Measurements from ENCODE around the gene SUCO.

SUCO gene, protein sequence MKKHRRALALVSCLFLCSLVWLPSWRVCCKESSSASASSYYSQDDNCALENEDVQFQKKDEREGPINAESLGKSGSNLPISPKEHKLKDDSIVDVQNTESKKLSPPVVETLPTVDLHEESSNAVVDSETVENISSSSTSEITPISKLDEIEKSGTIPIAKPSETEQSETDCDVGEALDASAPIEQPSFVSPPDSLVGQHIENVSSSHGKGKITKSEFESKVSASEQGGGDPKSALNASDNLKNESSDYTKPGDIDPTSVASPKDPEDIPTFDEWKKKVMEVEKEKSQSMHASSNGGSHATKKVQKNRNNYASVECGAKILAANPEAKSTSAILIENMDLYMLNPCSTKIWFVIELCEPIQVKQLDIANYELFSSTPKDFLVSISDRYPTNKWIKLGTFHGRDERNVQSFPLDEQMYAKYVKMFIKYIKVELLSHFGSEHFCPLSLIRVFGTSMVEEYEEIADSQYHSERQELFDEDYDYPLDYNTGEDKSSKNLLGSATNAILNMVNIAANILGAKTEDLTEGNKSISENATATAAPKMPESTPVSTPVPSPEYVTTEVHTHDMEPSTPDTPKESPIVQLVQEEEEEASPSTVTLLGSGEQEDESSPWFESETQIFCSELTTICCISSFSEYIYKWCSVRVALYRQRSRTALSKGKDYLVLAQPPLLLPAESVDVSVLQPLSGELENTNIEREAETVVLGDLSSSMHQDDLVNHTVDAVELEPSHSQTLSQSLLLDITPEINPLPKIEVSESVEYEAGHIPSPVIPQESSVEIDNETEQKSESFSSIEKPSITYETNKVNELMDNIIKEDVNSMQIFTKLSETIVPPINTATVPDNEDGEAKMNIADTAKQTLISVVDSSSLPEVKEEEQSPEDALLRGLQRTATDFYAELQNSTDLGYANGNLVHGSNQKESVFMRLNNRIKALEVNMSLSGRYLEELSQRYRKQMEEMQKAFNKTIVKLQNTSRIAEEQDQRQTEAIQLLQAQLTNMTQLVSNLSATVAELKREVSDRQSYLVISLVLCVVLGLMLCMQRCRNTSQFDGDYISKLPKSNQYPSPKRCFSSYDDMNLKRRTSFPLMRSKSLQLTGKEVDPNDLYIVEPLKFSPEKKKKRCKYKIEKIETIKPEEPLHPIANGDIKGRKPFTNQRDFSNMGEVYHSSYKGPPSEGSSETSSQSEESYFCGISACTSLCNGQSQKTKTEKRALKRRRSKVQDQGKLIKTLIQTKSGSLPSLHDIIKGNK (N-terminal part only)

DNA sequence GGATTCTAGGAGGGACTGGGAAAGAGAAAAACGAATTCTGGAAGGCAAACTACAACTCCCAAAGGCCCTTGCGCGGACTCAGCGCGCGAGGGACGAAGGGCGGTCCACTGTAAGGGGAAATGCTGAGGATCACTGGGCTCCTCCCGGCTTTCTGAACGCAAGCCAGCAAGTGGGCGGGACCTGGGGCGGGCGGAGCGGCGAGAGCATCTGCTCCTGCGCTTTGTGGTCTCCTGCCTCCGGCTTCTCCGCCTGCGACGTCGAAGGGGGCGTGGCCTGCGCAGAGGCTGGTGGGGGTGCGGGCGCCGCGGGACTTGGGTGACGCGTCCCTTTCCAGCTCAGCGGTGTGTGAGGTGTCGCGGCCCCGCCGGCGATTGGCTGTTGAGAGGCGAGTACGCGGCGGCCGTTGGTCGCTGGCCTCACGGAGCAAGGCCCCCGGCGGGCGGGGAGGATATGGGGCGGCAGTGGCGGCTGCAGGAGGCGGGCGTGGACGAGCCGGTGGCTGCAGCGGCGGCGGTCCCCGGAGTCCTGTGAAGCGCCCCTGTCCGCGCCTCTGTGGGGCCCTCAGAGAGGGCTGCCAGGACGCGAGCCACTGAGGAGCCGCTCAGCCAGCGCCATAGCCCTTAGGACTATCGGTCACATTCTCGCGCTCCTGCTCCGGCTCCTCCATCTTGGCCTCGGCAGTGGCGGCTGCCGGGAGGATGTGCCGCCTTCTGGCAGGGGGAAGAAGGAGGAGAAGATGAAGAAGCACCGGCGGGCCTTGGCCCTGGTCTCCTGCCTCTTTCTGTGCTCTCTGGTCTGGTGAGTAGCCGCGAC lies at the start of gene SUCO:
SUCO (plus strand) TSS at position 451 of the 813 bp plus-strand sequence; CDS start at position 737, 286 bp downstream.
- Histone ChIP-seq H3K27ac (ENCODE audit: low read length) (peak within 1 kb of the TSS; percentile 43), H3K9ac (ENCODE audit: low read length) (peak within 1 kb of the TSS; percentile 90), H3K27me3 (ENCODE audit: control insufficient read depth, insufficient read depth, low read length) (peaks cover 4% of the 10 kb centered on the region), H3K4me1 (ENCODE audit: control insufficient read depth, low read depth, low read length) (peaks cover 33% of the 10 kb centered on the region), H3K36me3 (ENCODE audit: control insufficient read depth, low read depth, low read length) (no peaks in the 10 kb centered on the region), H3K9me3 (ENCODE audit: control insufficient read depth, low read depth, low read length) (no peaks in the 10 kb centered on the region), H3K4me3 (ENCODE audit: low read length) (peak within 1 kb of the TSS; percentile 92)

DNA sequence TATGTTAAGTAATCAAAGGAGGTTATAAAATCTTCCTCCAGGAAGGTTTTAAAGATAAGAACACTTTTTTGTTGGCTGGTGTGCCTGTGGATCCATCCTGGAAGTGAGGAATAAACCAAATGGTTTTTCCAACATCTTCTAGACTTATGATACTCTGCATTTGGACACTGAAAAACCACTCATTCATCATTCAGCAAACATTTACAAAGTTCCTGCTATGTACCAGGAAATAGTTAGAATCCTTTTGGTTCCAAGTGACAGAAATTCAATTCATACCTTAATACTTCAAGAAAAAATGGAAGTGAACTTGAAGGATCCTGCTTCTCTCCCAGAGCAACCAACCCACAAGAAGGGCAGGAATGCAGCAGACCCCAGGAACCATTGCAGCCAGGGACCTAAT lies 49.5 kb upstream of the SUCO start:
- Histone ChIP-seq H3K9ac (ENCODE audit: low read length) (no peak overlapping the region), H3K4me3 (ENCODE audit: low read length) (no peak overlapping the region), H3K9me3 (ENCODE audit: control insufficient read depth, low read depth, low read length) (no peaks in the 10 kb centered on the region), H3K27ac (ENCODE audit: low read length) (no peak overlapping the region), H3K4me1 (ENCODE audit: control insufficient read depth, low read depth, low read length) (no peaks in the 10 kb centered on the region), H3K27me3 (ENCODE audit: control insufficient read depth, insufficient read depth, low read length) (no peaks in the 10 kb centered on the region), H3K36me3 (ENCODE audit: control insufficient read depth, low read depth, low read length) (no peaks in the 10 kb centered on the region)

DNA sequence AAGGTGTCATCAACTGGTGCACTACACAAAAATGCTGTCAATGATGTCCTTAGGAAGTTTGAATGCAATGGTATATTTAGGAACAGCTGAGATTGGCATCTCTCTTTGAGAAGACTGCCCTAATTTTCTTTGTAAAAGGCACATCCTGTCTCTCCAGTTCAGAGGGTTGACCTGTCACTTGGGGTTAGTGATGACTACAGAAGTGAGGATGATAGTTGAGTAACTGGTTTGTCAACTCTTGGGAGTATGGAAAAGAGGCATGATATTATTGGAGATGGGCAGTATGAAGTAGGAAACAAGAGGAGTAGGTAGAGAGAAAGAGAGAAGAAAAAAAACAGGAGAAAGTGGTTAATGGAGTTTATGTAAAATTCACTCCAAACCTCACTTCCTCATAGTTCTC lies 48.7 kb upstream of the SUCO start:
- H3K27ac ChIP-seq (ENCODE audit: low read length): no peak overlapping the region
- no peak overlapping the region for H3K4me3 ChIP-seq (ENCODE audit: low read length)
- H3K4me1 ChIP-seq (ENCODE audit: control insufficient read depth, low read depth, low read length): no peaks in the 10 kb centered on the region
- H3K9me3 ChIP-seq (ENCODE audit: control insufficient read depth, low read depth, low read length): no peaks in the 10 kb centered on the region
- H3K27me3 ChIP-seq (ENCODE audit: control insufficient read depth, insufficient read depth, low read length): no peaks in the 10 kb centered on the region
- no peaks in the 10 kb centered on the region for H3K36me3 ChIP-seq (ENCODE audit: control insufficient read depth, low read depth, low read length)
- no peak overlapping the region for H3K9ac ChIP-seq (ENCODE audit: low read length)

DNA sequence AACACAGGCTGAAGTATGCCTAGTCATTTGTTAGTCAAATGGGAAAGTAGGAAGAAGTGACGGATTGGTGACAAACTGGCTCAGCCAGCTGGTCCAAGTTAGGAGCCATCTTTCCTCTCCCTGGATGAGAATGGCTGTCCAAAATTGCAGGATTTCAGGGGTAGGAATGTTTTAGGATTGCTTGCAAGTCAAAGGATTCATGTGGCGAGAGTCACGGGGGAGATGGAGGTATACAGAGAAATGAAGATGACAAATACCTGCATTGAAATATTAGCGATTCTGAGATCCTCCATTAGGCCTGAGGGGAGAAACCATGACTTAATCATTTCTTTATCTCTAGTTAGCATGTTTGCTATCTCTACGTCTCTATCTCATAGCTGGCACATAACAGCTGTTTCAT lies 47.3 kb upstream of the SUCO start:
- no peak overlapping the region for H3K4me3 ChIP-seq (ENCODE audit: low read length)
- H3K9me3 ChIP-seq (ENCODE audit: control insufficient read depth, low read depth, low read length): no peaks in the 10 kb centered on the region
- no peaks in the 10 kb centered on the region for H3K4me1 ChIP-seq (ENCODE audit: control insufficient read depth, low read depth, low read length)
- no peak overlapping the region for H3K9ac ChIP-seq (ENCODE audit: low read length)
- H3K27me3 ChIP-seq (ENCODE audit: control insufficient read depth, insufficient read depth, low read length): no peaks in the 10 kb centered on the region
- H3K27ac ChIP-seq (ENCODE audit: low read length): no peak overlapping the region
- no peaks in the 10 kb centered on the region for H3K36me3 ChIP-seq (ENCODE audit: control insufficient read depth, low read depth, low read length)

DNA sequence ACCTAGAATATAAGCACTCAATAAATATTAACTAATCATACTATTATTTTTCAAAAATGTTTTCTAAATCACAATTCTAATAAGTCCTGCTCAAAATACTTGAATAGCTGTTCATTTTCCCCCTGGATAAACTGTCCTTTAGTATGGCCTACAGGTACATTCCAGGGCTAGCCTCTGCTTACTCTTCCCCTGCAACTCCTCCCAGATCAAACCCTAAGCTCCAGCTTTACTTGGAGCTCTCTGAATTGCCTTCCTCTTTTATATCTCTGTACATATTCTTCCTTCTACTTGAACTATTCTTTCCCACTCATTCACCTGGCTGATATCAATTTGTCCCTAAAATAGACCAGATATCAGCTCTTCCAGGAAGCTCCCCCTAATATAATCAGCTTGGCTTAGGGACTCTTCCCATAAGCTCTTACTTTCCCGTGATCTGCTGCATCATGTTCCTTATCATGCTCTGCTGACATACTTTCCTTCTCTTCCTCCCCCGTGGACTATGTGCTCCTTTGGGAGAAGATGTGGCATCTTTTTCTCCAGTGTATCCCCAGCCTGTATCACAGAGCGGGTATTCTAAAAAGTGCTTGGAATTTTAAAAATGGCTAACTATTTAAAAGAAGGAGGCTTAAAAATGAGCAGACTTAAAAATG lies 46.0 kb upstream of the SUCO start:
- Histone ChIP-seq H3K9ac (ENCODE audit: low read length) (no peak overlapping the region), H3K4me1 (ENCODE audit: control insufficient read depth, low read depth, low read length) (no peaks in the 10 kb centered on the region), H3K27me3 (ENCODE audit: control insufficient read depth, insufficient read depth, low read length) (no peaks in the 10 kb centered on the region), H3K36me3 (ENCODE audit: control insufficient read depth, low read depth, low read length) (no peaks in the 10 kb centered on the region), H3K9me3 (ENCODE audit: control insufficient read depth, low read depth, low read length) (no peaks in the 10 kb centered on the region), H3K4me3 (ENCODE audit: low read length) (no peak overlapping the region), H3K27ac (ENCODE audit: low read length) (no peak overlapping the region)

DNA sequence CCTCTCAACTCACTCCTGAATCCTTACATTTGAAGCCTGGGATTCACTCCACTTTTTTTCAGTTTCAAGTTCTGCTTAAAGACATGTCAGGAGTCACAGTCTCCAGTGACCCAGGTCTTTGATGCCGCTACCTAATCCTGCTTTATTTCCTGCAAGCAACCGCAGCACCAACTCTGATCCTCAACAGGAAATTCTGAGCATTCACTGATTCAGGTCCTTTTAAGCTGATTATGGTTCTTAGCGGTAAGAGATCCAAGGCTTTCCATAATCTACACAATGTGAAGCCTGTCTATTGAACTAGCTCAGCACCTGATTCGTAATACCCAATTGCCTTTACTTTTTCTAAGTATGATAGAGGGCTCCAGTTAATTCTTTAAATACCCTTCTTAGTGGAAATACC lies 45.4 kb upstream of the SUCO start:
- H3K9me3 ChIP-seq (ENCODE audit: control insufficient read depth, low read depth, low read length): no peaks in the 10 kb centered on the region
- H3K9ac ChIP-seq (ENCODE audit: low read length): no peak overlapping the region
- no peak overlapping the region for H3K27ac ChIP-seq (ENCODE audit: low read length)
- H3K4me1 ChIP-seq (ENCODE audit: control insufficient read depth, low read depth, low read length): no peaks in the 10 kb centered on the region
- H3K4me3 ChIP-seq (ENCODE audit: low read length): no peak overlapping the region
- no peaks in the 10 kb centered on the region for H3K27me3 ChIP-seq (ENCODE audit: control insufficient read depth, insufficient read depth, low read length)
- no peaks in the 10 kb centered on the region for H3K36me3 ChIP-seq (ENCODE audit: control insufficient read depth, low read depth, low read length)

DNA sequence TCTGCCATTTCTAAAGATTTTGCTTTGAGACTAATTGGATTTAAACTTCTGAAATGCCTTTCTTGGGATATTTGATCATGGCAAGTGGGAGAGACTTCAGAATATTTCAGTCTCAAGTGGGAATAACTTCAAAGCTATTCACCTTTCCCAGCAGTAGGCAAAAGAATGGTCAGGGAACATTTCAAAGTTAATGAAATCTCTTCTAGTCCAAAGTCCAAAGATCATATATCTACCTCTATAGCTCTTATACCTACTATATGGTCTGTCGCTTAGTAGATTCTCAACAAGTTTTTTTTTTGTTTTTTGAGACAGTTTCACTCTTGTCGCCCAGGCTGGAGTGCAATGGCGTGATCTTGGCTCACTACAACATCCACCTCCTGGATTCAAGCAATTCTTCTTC lies 44.6 kb upstream of the SUCO start:
- H3K9me3 ChIP-seq (ENCODE audit: control insufficient read depth, low read depth, low read length): no peaks in the 10 kb centered on the region
- H3K27ac ChIP-seq (ENCODE audit: low read length): no peak overlapping the region
- H3K4me1 ChIP-seq (ENCODE audit: control insufficient read depth, low read depth, low read length): no peaks in the 10 kb centered on the region
- H3K36me3 ChIP-seq (ENCODE audit: control insufficient read depth, low read depth, low read length): no peaks in the 10 kb centered on the region
- no peak overlapping the region for H3K4me3 ChIP-seq (ENCODE audit: low read length)
- no peaks in the 10 kb centered on the region for H3K27me3 ChIP-seq (ENCODE audit: control insufficient read depth, insufficient read depth, low read length)
- no peak overlapping the region for H3K9ac ChIP-seq (ENCODE audit: low read length)

DNA sequence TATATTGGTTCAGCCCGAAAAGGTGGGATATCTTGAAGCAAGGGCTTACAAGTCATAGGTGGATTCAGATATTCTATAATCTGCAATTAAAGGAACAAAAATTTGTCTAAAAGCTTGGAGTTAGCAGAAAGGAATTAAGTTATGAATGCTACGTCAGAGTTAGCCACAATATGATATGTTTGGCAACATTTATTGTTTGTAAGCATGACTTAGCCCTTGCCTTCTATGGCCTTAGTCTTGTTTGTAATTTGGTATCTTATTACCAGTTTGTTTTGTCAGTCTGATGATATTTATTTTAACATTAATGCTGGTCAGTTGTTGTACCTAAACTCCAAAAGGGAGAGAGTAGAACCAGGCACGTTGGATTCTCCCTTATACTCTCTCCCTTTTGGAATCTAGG lies 43.1 kb upstream of the SUCO start:
- Histone ChIP-seq H3K27me3 (ENCODE audit: control insufficient read depth, insufficient read depth, low read length) (no peaks in the 10 kb centered on the region), H3K36me3 (ENCODE audit: control insufficient read depth, low read depth, low read length) (no peaks in the 10 kb centered on the region), H3K9ac (ENCODE audit: low read length) (no peak overlapping the region), H3K9me3 (ENCODE audit: control insufficient read depth, low read depth, low read length) (no peaks in the 10 kb centered on the region), H3K27ac (ENCODE audit: low read length) (no peak overlapping the region), H3K4me3 (ENCODE audit: low read length) (no peak overlapping the region), H3K4me1 (ENCODE audit: control insufficient read depth, low read depth, low read length) (no peaks in the 10 kb centered on the region)

DNA sequence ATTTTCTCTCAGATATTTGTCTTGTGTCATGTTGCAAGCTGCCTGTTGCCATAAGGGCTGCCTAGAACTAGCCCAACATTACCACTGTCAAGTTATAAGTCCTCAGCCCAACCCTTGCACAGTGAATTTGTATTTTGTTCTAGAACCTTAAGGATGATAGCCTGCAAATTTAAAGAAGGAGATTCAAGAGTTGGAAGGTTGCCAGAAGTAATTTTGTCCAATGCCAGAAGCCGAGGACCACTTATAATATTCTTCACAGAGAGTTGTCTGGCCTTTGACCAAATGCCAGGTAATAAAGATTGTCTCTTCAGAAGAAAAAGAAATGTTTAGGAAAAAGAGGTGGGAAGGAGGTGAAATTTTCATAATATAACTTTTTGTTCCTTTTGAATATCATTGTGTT lies 40.5 kb upstream of the SUCO start:
- peaks cover 4% of the 10 kb centered on the region for H3K4me1 ChIP-seq (ENCODE audit: control insufficient read depth, low read depth, low read length)
- no peak overlapping the region for H3K27ac ChIP-seq (ENCODE audit: low read length)
- no peaks in the 10 kb centered on the region for H3K27me3 ChIP-seq (ENCODE audit: control insufficient read depth, insufficient read depth, low read length)
- H3K9me3 ChIP-seq (ENCODE audit: control insufficient read depth, low read depth, low read length): no peaks in the 10 kb centered on the region
- no peak overlapping the region for H3K4me3 ChIP-seq (ENCODE audit: low read length)
- H3K9ac ChIP-seq (ENCODE audit: low read length): no peak overlapping the region
- H3K36me3 ChIP-seq (ENCODE audit: control insufficient read depth, low read depth, low read length): no peaks in the 10 kb centered on the region

DNA sequence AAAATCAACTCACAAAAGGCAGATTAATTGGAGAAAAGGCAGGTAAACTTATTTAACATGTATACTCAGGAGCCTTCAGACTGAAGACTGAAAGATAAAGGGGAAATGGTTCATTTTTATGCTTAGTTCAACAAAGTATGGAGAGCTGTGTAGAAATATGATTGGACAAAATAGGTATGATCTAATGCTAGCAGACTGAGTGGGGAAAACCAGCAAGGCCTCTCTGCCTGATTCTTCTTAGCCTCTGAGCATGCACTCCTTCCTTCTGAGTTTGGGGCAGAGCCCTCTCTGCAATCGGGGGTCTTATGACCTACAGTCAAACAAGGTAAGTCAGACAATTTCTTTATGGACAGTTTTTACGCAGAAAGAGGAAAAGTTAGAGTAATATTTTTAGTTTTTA lies 38.8 kb upstream of the SUCO start:
- Histone ChIP-seq H3K9ac (ENCODE audit: low read length) (no peak overlapping the region), H3K36me3 (ENCODE audit: control insufficient read depth, low read depth, low read length) (no peaks in the 10 kb centered on the region), H3K27me3 (ENCODE audit: control insufficient read depth, insufficient read depth, low read length) (no peaks in the 10 kb centered on the region), H3K9me3 (ENCODE audit: control insufficient read depth, low read depth, low read length) (no peaks in the 10 kb centered on the region), H3K27ac (ENCODE audit: low read length) (no peak overlapping the region), H3K4me3 (ENCODE audit: low read length) (no peak overlapping the region), H3K4me1 (ENCODE audit: control insufficient read depth, low read depth, low read length) (peaks cover 4% of the 10 kb centered on the region)
